Ishikawa (cell line): ENCODE results near the gene ELANE.
A peak's percentile ranks its signal among the peaks of the same experiment; 100 is the strongest.

Experiments used
- CEBPB ChIP-seq: IDR thresholded peaks from 2 replicates; pipeline ENCODE4 v1.6.1; 2012
- CREB1 ChIP-seq: IDR thresholded peaks from 2 replicates; pipeline ENCODE4 v1.6.1; 2012; ENCODE audit warnings: low read depth
- EGR1 ChIP-seq: IDR thresholded peaks from 2 replicates; pipeline ENCODE4 v1.6.1; 2012
- EP300 ChIP-seq: IDR thresholded peaks from 2 replicates; pipeline ENCODE4 v1.6.1; 2012; ENCODE audit warnings: borderline replicate concordance
- FOXM1 ChIP-seq: IDR thresholded peaks from 2 replicates; pipeline ENCODE4 v1.6.1; 2012; ENCODE audit warnings: low read depth, borderline replicate concordance
- MAX ChIP-seq: IDR thresholded peaks from 2 replicates; pipeline ENCODE4 v1.6.1; 2012
- NFIC ChIP-seq: IDR thresholded peaks from 2 replicates; pipeline ENCODE4 v1.6.1; 2012
- RAD21 ChIP-seq: IDR thresholded peaks from 2 replicates; pipeline ENCODE4 v1.6.1; 2012; ENCODE audit warnings: low read depth
- TAF1 ChIP-seq: IDR thresholded peaks from 2 replicates; pipeline ENCODE4 v1.6.1; 2012; ENCODE audit warnings: low read depth, mild to moderate bottlenecking
- TCF12 ChIP-seq: IDR thresholded peaks from 2 replicates; pipeline ENCODE4 v1.6.1; 2012; ENCODE audit warnings: low read depth
- TEAD4 ChIP-seq: IDR thresholded peaks from 2 replicates; pipeline ENCODE4 v1.6.1; 2012
- USF1 ChIP-seq: IDR thresholded peaks from 2 replicates; pipeline ENCODE4 v1.6.1; 2012
- YY1 ChIP-seq: IDR thresholded peaks from 2 replicates; pipeline ENCODE4 v1.6.1; 2012; ENCODE audit warnings: low read depth
- ZBTB7A ChIP-seq: IDR thresholded peaks from 2 replicates; pipeline ENCODE4 v1.6.1; 2012; ENCODE audit warnings: low read depth
- TF ChIP-seq, protein P1 (sequence below): IDR thresholded peaks from 2 replicates; pipeline ENCODE4 v1.6.1; 2012; ENCODE audit warnings: low read depth, mild to moderate bottlenecking

Gene ELANE

DNA sequence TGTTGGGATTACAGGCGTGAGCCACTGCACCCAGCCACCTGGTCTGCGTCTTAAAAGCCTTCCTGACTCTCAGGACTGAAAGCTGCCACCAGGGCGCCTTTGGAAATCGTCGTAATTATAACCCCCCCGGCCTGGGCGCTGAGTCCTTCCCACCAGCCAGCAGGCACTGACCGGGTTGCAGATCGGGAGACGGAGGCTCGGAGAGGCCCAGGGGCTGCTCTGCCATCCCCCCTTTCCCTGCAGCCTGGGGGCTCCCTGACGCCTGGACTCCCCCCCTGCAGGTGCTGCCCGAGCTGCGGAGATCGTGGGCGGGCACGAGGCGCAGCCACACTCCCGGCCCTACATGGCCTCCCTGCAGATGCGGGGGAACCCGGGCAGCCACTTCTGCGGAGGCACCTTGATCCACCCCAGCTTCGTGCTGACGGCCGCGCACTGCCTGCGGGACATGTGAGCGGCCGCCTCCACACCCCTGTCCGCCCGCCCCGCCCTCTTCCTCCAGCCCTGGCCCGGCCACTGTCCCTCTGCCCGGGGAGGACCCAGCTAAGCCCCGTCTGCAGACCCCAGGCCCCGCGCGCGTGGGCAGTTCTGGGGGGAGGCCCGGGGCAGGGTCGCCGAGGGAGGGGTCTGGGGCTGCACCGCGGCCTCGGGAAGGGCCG, 8.8 kb upstream of the ELANE start:
- no peak for TF ChIP-seq YY1
- TF ChIP-seq ZBTB7A = no peak
- TF ChIP-seq, protein P1, sequence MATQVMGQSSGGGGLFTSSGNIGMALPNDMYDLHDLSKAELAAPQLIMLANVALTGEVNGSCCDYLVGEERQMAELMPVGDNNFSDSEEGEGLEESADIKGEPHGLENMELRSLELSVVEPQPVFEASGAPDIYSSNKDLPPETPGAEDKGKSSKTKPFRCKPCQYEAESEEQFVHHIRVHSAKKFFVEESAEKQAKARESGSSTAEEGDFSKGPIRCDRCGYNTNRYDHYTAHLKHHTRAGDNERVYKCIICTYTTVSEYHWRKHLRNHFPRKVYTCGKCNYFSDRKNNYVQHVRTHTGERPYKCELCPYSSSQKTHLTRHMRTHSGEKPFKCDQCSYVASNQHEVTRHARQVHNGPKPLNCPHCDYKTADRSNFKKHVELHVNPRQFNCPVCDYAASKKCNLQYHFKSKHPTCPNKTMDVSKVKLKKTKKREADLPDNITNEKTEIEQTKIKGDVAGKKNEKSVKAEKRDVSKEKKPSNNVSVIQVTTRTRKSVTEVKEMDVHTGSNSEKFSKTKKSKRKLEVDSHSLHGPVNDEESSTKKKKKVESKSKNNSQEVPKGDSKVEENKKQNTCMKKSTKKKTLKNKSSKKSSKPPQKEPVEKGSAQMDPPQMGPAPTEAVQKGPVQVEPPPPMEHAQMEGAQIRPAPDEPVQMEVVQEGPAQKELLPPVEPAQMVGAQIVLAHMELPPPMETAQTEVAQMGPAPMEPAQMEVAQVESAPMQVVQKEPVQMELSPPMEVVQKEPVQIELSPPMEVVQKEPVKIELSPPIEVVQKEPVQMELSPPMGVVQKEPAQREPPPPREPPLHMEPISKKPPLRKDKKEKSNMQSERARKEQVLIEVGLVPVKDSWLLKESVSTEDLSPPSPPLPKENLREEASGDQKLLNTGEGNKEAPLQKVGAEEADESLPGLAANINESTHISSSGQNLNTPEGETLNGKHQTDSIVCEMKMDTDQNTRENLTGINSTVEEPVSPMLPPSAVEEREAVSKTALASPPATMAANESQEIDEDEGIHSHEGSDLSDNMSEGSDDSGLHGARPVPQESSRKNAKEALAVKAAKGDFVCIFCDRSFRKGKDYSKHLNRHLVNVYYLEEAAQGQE = no peak
- no peak for TF ChIP-seq NFIC
- peak; percentile 25; the same call in 1 of the 2 replicates for TF ChIP-seq USF1
- no peak for TF ChIP-seq CEBPB
- peak; percentile 92 for TF ChIP-seq MAX
- peak; percentile 36; the same call in 1 of the 2 replicates for TF ChIP-seq TCF12

GRCh38 chr19:843836-844545, 8.1 kb upstream of the ELANE start:
- TF ChIP-seq TEAD4 (no peak), EP300 (no peak), RAD21 (no peak), EGR1 (no peak; the same call in 1 of the 2 replicates), TAF1 (no peak), NFIC (no peak), YY1 (no peak), CREB1 (no peak), FOXM1 (no peak), MAX (no peak), USF1 (no peak), TCF12 (no peak)
- TF ChIP-seq, protein P1 = no peak

DNA sequence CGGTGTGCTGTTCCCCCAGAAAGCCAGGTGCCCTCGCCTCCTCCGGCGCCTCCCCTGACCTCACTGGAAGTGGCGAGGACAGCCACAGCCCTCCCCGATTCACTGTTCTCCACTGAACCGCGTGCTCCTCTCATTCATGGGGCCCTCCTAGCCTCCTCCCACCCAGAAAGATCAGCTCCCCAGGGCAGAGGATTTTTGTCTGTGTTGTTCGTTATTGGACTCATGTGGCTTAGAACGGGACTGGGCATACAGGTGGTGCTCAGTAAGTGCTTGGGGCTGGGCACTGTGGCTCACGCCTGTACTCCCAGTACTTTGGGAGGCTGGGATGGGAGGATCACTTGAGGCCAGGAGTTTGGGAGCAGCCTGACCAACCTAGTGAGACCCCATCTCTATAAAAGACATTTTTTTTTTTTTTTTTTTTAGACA, 7.5 kb upstream of the ELANE start:
- TF ChIP-seq TEAD4 (no peak), RAD21 (no peak), MAX (peak; percentile 39; the same call in 1 of the 2 replicates)

- TF ChIP-seq TEAD4 (peak; percentile 59), USF1 (no peak)
Observed at GRCh38 chr19:845707-846521, 6.2 kb upstream of the ELANE start.

DNA sequence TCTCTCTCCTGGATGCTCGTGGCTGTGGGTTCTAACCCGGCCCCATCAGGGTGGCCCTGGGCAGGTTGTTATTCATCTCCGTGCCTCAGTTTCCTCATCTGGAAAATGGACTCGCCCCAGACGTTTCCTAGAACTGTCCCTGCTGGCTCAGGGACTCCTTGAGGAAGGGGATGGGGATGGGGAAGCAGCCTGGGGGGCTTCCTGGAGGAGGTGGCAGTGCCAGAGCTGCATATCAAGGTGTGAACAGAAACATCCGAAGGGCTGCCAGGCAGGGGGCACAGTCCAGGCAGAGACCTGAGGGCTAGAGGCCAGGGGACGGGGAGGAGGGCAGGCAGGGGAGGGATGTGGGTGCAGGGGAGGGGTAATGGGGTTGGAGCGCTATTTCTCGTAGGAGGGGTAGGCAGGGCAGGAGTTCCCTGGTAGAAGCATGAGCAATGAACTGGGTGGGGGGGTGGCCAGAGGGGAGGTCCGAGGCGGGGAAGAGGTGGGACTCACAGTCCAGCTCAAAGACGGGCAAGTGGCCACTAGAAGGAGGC, 3.6 kb upstream of the ELANE start:
- TF ChIP-seq TEAD4 = no peak
- TF ChIP-seq YY1 = no peak
- no peak for TF ChIP-seq TAF1
- no peak for TF ChIP-seq CREB1
- TF ChIP-seq FOXM1 = no peak
- no peak for TF ChIP-seq EP300
- no peak for TF ChIP-seq CEBPB
- TF ChIP-seq, protein P1 = no peak
- no peak for TF ChIP-seq TCF12
- no peak for TF ChIP-seq USF1
- no peak for TF ChIP-seq RAD21
